Measurements from ENCODE around the gene PLXNA2.

PLXNA2 gene, protein sequence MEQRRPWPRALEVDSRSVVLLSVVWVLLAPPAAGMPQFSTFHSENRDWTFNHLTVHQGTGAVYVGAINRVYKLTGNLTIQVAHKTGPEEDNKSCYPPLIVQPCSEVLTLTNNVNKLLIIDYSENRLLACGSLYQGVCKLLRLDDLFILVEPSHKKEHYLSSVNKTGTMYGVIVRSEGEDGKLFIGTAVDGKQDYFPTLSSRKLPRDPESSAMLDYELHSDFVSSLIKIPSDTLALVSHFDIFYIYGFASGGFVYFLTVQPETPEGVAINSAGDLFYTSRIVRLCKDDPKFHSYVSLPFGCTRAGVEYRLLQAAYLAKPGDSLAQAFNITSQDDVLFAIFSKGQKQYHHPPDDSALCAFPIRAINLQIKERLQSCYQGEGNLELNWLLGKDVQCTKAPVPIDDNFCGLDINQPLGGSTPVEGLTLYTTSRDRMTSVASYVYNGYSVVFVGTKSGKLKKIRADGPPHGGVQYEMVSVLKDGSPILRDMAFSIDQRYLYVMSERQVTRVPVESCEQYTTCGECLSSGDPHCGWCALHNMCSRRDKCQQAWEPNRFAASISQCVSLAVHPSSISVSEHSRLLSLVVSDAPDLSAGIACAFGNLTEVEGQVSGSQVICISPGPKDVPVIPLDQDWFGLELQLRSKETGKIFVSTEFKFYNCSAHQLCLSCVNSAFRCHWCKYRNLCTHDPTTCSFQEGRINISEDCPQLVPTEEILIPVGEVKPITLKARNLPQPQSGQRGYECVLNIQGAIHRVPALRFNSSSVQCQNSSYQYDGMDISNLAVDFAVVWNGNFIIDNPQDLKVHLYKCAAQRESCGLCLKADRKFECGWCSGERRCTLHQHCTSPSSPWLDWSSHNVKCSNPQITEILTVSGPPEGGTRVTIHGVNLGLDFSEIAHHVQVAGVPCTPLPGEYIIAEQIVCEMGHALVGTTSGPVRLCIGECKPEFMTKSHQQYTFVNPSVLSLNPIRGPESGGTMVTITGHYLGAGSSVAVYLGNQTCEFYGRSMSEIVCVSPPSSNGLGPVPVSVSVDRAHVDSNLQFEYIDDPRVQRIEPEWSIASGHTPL (N-terminal part only)

GRCh38 chr1:208243967-208244916 is at the start of gene PLXNA2:
TSS of gene PLXNA2 (minus strand) at chr1:208244384. CDS start at chr1:208217922, 26,462 bp downstream.
- no peak for TF ChIP-seq CTCF (IDR thresholded peaks at IDR 0.05)

DNA sequence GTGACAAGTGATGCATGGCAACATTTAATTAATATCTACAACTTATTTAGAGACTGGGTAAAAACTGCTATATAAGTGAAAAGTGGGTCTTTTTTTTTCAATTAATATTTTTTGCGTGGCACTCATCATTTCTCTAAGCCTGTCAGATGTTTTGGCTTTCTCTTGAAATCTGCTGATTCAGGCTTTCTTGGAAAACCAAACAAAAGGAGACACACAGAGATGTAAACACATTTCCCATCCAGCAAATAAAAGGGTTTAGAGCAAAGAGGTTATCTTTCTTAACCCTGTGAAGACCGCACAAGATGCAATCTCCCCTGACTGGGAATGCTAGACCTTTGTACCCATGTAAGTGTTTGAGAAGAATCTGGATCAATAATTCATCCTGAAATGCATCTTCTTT is 48.7 kb upstream of the PLXNA2 start:
- TF ChIP-seq CTCF (IDR thresholded peaks at IDR 0.05) = no peak

- TF ChIP-seq CTCF (IDR thresholded peaks at IDR 0.05) = no peak
Measured at GRCh38 chr1:208291923-208292711, 47.9 kb upstream of the PLXNA2 start.

- no peak for TF ChIP-seq CTCF (IDR thresholded peaks at IDR 0.05)
Measured at GRCh38 chr1:208291129-208291528, 46.9 kb upstream of the PLXNA2 start.

DNA sequence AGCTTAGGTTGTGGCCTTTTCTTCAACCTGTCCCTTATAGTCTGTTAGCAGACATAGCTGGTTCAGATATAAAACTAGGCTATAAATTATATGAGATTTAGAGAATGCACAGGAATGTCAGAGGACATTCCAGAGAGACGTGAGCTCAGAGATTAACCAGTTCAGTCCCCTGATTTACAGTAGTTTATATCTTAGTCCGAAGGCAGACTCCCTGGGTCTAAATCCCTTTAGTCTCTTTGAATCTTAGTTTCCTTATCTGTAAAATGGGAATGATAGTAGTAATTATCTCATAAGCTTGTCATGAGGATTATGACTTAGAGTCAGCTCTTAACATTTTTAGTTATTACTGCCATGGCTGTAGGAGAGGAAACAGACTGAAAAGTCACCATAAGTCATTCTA is 45.5 kb upstream of the PLXNA2 start:
- no peak for TF ChIP-seq CTCF (IDR thresholded peaks at IDR 0.05)

GRCh38 chr1:208288495-208288894 is 44.3 kb upstream of the PLXNA2 start:
- TF ChIP-seq CTCF (IDR thresholded peaks at IDR 0.05) = no peak

Measured in LNCAP (cell line).